IMR-90 (cell line): Measurements from ENCODE around the gene MAOA.

Source experiments
- CTCF ChIP-seq: conservative IDR thresholded peaks from 2 replicates; pipeline ENCODE4 v1.5.1; 2012; ENCODE audit warnings: mild to moderate bottlenecking, low read depth, low read length, improper control_type of control experiment
- POLR2A ChIP-seq: IDR thresholded peaks from 2 replicates; pipeline ENCODE4 v1.6.1; 2012; ENCODE audit warnings: mild to moderate bottlenecking, low read depth, low read length
- RFX5 ChIP-seq: IDR thresholded peaks from 2 replicates; pipeline ENCODE4 v1.8.0; 2012; ENCODE audit warnings: low read depth, mild to moderate bottlenecking, low read length, moderate library complexity

GRCh38 chrX:43717161-43717560 lies 61.1 kb downstream of the MAOA start:
- TF ChIP-seq RFX5 = no peak
- no peak for TF ChIP-seq CTCF
- no peak for TF ChIP-seq POLR2A
